Right lobe of liver (tissue), 6 donors: ENCODE data around the gene CAMK2B. TPM values are rescaled to one million over a fixed set of nuclear protein-coding genes. Genes with fewer than 3 reads are reported as not detected.

Experiments used
- ATAC-seq, 4 donors: fragments of 200-7000 bp; cut with Tn5 transposase; one replicate each; pipeline ENCODE4 v1.9.1; 2020; ENCODE audit warnings: mild to moderate bottlenecking in 4 of 4, moderate library complexity in 4 of 4
- DNase-seq, 3 donors: peaks; one replicate each; pipeline ENCODE4 v3.0.0-alpha.2; 2020
- H3K27ac ChIP-seq, 3 donors: fragments of 200-600 bp; one replicate each; pipeline ENCODE4 v1.8.0; 2022
- H3K27me3 ChIP-seq, 2 donors: fragments of 200-600 bp; one replicate each; pipeline ENCODE4 v1.8.0; 2022
- H3K36me3 ChIP-seq, 4 donors: fragments of 200-600 bp; sonication (generic) in 1 of 4; one replicate each; pipeline versions ENCODE4 v1.5.1 to v1.8.0; 2017 to 2022; ENCODE audit warnings: control low read depth in 1 of 4
- H3K4me1 ChIP-seq, 4 donors: fragments of 200-600 bp; sonication (generic) in 1 of 4; one replicate each; pipeline versions ENCODE4 v1.5.1 to v1.8.0; 2017 to 2022; ENCODE audit warnings: control low read depth in 1 of 4
- H3K4me3 ChIP-seq, 3 donors: fragments of 200-600 bp; one replicate each; pipeline ENCODE4 v1.8.0; 2022
- H3K9me3 ChIP-seq, 4 donors: fragments of 200-600 bp; sonication (generic) in 1 of 4; one replicate each; pipeline versions ENCODE4 v1.5.1 to v1.8.0; 2017 to 2022; ENCODE audit warnings: control low read depth in 1 of 4
- CTCF ChIP-seq, 4 donors: fragments of 200-600 bp in 3 of 4; fragments of 450-650 bp in 1 of 4; IDR thresholded peaks; one replicate each; pipeline versions ENCODE4 v1.5.1 to v1.8.0; 2016 to 2022; ENCODE audit warnings: antibody characterized with exemption in 4 of 4, mild to moderate bottlenecking in 2 of 4
- POLR2A ChIP-seq: fragments of 450-650 bp; IDR thresholded peaks from one replicate; pipeline ENCODE4 v1.6.1; 2017; ENCODE audit warnings: antibody characterized with exemption, mild to moderate bottlenecking
- WGBS: methylation state at CpG from one replicate; pipeline ENCODE4 v1.1.6; 2018; ENCODE audit warnings: low coverage, low lambda C conversion rate; ENCODE audit not compliant: insufficient coverage; ENCODE audit errors: missing lambda C conversion rate; 5-methylcytosine and 5-hydroxymethylcytosine counted together
- intact Hi-C, 2 donors: fragments of 100-400 bp; cut with DNase I; formaldehyde crosslinking; loops; one replicate each; pipeline versions ENCODE4 v1.11.2 to v1.14.1; 2022
- total RNA-seq, 6 experiments: library from RNA; depleted of rRNA in 2 of 6; stranded (reverse); fragments of >200 nt in 2 of 6; fragmentation: NEBNext Ultra II Directional in 3 of 6; extraction: Animal tissue kit (Norgen Biotek cat#: 25700) in 3 of 6; gene quantifications; one replicate each; pipeline versions ENCODE4 v1.1.0 to v1.2.4, GENCODE V29; 2016 to 2023
- donor health status: DM: no; HTN: yes; CAD: no.
- donor health status: DM: no; HTN: no; CAD: no.
- donor health status: DM: no; HTN: no; CAD: no.
- donor health status: DM: no; HTN: yes; CAD: no.
- donor health status: DM: no; HTN: yes; CAD: no.

The CAMK2B gene
- total RNA-seq, 6 experiments from 2014 or later: 2.1 to 5.1 (median 3.3) TPM

- H3K4me3 ChIP-seq: no peak overlapping the region
- no peaks in the 10 kb centered on the region for H3K9me3 ChIP-seq
- DNase-seq: no peak
- no peaks in the 10 kb centered on the region for H3K27me3 ChIP-seq
- 83% methylated on average over 12 of the region's 14 CpGs for WGBS
- no peaks in the 10 kb centered on the region for H3K36me3 ChIP-seq
- ATAC-seq: no peak
- no peak overlapping the region for H3K27ac ChIP-seq
- no peaks in the 10 kb centered on the region for H3K4me1 ChIP-seq
- intact Hi-C loops: no loop called here
- TF ChIP-seq POLR2A (no peak), CTCF (IDR thresholded peaks at IDR 0.05) (no peak)
Observed at GRCh38 chr7:44227911-44228310, 97.5 kb downstream of the CAMK2B start.

- Histone ChIP-seq H3K27ac (no peak overlapping the region), H3K4me3 (no peak overlapping the region), H3K4me1 (no peaks in the 10 kb centered on the region), H3K9me3 (no peaks in the 10 kb centered on the region), H3K27me3 (no peaks in the 10 kb centered on the region), H3K36me3 (no peaks in the 10 kb centered on the region)
- intact Hi-C loops: no loop called here
- TF ChIP-seq CTCF (IDR thresholded peaks at IDR 0.05) (no peak), POLR2A (no peak)
- 53% methylated on average over 6 of the region's 17 CpGs for WGBS
- DNase-seq (peak in 1 of 3 donors; percentile 14), ATAC-seq (no peak)
Observed at GRCh38 chr7:44226396-44226753, 99.0 kb downstream of the CAMK2B start.

- H3K9me3 ChIP-seq: no peaks in the 10 kb centered on the region
- no peak for ATAC-seq
- 69% methylated on average over 6 of the region's 26 CpGs for WGBS
- intact Hi-C loops: no loop called here
- no peaks in the 10 kb centered on the region for H3K36me3 ChIP-seq
- TF ChIP-seq POLR2A (no peak), CTCF (IDR thresholded peaks at IDR 0.05) (no peak)
- H3K27ac ChIP-seq: no peak overlapping the region
- no peaks in the 10 kb centered on the region for H3K4me1 ChIP-seq
- no peak overlapping the region for H3K4me3 ChIP-seq
- H3K27me3 ChIP-seq: no peaks in the 10 kb centered on the region
- DNase-seq: peak in 1 of 3 donors; percentile 11
Observed at GRCh38 chr7:44225566-44226395, 99.6 kb downstream of the CAMK2B start.

- TF ChIP-seq POLR2A (no peak), CTCF (IDR thresholded peaks at IDR 0.05) (no peak)
- Histone ChIP-seq H3K27ac (no peak overlapping the region), H3K9me3 (no peaks in the 10 kb centered on the region), H3K36me3 (no peaks in the 10 kb centered on the region), H3K4me1 (no peaks in the 10 kb centered on the region), H3K27me3 (no peaks in the 10 kb centered on the region), H3K4me3 (no peak overlapping the region)
- 100% methylated on average over 2 of the region's 10 CpGs for WGBS
- no peak for ATAC-seq
- DNase-seq: peak in 2 of 3 donors; percentile 13 to 45
- intact Hi-C loops: no loop called here
Observed at GRCh38 chr7:44224974-44225565, 100.3 kb downstream of the CAMK2B start.
